Hepatocyte (in vitro differentiated cells): ENCODE data around the gene CPD.

ENCODE experiments used
- EZH2 ChIP-seq: fragments of 200-600 bp; sonication (generic); IDR thresholded peaks from 2 replicates; pipeline ENCODE4 v1.6.1; 2016; ENCODE audit warnings: antibody characterized with exemption, mild to moderate bottlenecking, borderline replicate concordance
- TF ChIP-seq, protein P1 (sequence below): fragments of 200-600 bp; sonication (generic); IDR thresholded peaks from 2 replicates; pipeline ENCODE4 v1.5.1; 2016; ENCODE audit warnings: antibody characterized with exemption, mild to moderate bottlenecking; ENCODE audit not compliant: poor library complexity

DNA sequence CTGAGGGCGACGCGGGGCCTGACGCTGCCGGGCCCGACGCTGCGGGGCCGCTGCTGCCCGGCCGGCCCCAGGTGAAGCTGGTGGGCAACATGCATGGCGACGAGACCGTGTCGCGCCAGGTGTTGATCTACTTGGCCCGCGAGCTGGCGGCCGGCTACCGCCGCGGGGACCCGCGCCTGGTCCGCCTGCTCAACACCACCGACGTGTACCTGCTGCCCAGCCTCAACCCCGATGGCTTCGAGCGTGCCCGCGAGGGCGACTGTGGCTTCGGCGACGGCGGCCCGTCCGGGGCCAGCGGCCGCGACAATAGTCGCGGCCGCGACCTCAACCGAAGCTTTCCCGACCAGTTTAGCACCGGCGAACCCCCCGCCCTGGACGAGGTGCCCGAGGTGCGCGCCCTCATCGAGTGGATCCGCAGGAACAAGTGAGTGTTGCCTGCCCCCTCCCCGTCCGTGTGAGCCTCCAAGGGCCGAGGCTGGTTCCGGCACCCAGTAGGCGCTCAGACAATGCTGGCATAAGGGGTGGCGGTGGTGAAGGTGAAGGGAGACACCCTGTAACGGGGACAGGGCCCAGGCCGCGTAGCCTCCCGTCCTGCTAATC, 676 bp downstream of the CPD start:
- TF ChIP-seq, protein P1, sequence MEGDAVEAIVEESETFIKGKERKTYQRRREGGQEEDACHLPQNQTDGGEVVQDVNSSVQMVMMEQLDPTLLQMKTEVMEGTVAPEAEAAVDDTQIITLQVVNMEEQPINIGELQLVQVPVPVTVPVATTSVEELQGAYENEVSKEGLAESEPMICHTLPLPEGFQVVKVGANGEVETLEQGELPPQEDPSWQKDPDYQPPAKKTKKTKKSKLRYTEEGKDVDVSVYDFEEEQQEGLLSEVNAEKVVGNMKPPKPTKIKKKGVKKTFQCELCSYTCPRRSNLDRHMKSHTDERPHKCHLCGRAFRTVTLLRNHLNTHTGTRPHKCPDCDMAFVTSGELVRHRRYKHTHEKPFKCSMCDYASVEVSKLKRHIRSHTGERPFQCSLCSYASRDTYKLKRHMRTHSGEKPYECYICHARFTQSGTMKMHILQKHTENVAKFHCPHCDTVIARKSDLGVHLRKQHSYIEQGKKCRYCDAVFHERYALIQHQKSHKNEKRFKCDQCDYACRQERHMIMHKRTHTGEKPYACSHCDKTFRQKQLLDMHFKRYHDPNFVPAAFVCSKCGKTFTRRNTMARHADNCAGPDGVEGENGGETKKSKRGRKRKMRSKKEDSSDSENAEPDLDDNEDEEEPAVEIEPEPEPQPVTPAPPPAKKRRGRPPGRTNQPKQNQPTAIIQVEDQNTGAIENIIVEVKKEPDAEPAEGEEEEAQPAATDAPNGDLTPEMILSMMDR: no peak
- TF ChIP-seq EZH2: no peak
